Central memory CD8-positive, alpha-beta T cell (primary cell): ENCODE results near the gene SLC39A11.
"Not testable (repeated sequence)": the region's sequence is repeated elsewhere in the genome, so short reads cannot be mapped to it uniquely, and the experiment has no call there.

Source experiments
- ATAC-seq: fragments of 150-1000 bp; cut with Tn5 transposase; replicated peaks from 2 replicates; pipeline ENCODE4 v1.10.0; 2022; ENCODE audit warnings: mild to moderate bottlenecking, moderate FRiP score, moderate number of reproducible peaks; ENCODE audit not compliant: poor library complexity, severe bottlenecking; ENCODE audit errors: extremely low read depth
- DNase-seq, 2 donors: peaks; one replicate each; pipeline ENCODE4 v3.0.0; 2021; ENCODE audit warnings: low spot score in 2 of 2
- H3K27ac Mint-ChIP-seq: one replicate; pipeline ENCODE4 v1.8.0; 2022; ENCODE audit warnings: low read depth, mild to moderate bottlenecking, moderate library complexity, mixed read lengths
- H3K27me3 Mint-ChIP-seq: one replicate; pipeline ENCODE4 v1.8.0; 2022; ENCODE audit warnings: mixed read lengths
- H3K36me3 Mint-ChIP-seq: one replicate; pipeline ENCODE4 v1.8.0; 2022; ENCODE audit warnings: mild to moderate bottlenecking, moderate library complexity, mixed read lengths; ENCODE audit not compliant: insufficient read depth
- H3K4me1 Mint-ChIP-seq: one replicate; pipeline ENCODE4 v1.8.0; 2022; ENCODE audit warnings: mixed read lengths
- H3K4me3 Mint-ChIP-seq: one replicate; pipeline ENCODE4 v1.8.0; 2022; ENCODE audit warnings: mild to moderate bottlenecking, moderate library complexity, mixed read lengths
- H3K9me3 Mint-ChIP-seq: one replicate; pipeline ENCODE4 v1.8.0; 2022; ENCODE audit warnings: mixed read lengths

SLC39A11 gene

GRCh38 chr17:72719578-72720493 lies 372.7 kb downstream of the SLC39A11 start:
- Mint-ChIP-seq H3K27me3 (no peaks in the 10 kb centered on the region), H3K9me3 (no peaks in the 10 kb centered on the region), H3K36me3 (peaks cover 6% of the 10 kb centered on the region), H3K4me3 (peak overlapping the region; percentile 74), H3K27ac (peak overlapping the region; percentile 91), H3K4me1 (peaks cover 17% of the 10 kb centered on the region)
- ATAC-seq (peak; percentile 76), DNase-seq (peak; percentile 17 to 20)

DNA sequence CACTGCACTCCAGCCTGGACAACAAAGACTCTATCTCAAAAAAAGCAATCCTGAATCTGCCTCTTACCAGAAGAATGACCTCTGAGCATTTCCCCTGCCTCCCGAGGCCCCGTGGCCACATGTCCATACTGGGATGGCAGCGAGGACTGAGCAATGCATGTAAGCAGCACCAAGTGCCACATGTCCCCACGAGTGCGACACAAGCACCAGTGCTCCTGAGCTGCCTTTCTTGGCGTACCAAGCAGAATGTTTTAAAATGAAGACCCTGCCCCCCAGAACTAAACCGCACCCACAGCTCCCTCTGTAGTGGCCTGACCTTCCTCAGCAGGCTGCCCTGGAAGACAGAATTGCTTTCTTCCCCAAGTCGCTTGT lies 373.3 kb downstream of the SLC39A11 start:
- ATAC-seq (peak; percentile 12), DNase-seq (no peak)
- H3K27ac Mint-ChIP-seq: peak overlapping the region; percentile 91
- peaks cover 6% of the 10 kb centered on the region for H3K36me3 Mint-ChIP-seq
- H3K27me3 Mint-ChIP-seq: no peaks in the 10 kb centered on the region
- no peaks in the 10 kb centered on the region for H3K9me3 Mint-ChIP-seq
- H3K4me1 Mint-ChIP-seq: peaks cover 17% of the 10 kb centered on the region
- peak overlapping the region; percentile 74 for H3K4me3 Mint-ChIP-seq

DNA sequence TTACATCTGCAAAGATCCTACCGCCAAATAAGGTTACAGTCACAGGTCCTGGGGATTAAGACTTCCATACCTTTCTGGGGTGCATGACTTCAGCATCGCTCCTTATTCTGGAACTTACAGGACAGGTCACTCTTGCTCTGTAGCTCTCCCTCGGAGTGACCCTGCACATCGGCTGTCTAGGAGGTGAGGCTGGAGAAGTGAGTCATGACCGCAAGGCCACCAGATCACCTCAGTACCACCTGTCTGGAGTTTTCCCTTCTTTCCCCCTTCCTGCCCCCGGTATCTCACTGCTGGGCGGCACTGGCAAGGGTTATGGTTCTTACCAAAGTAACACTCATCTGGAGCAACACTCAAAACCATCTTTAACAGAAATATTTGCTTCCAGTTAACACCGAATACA lies 374.8 kb downstream of the SLC39A11 start:
- DNase-seq (no peak), ATAC-seq (no peak)
- H3K36me3 Mint-ChIP-seq: peaks cover 6% of the 10 kb centered on the region
- H3K4me3 Mint-ChIP-seq: no peak overlapping the region
- H3K4me1 Mint-ChIP-seq: peaks cover 17% of the 10 kb centered on the region
- H3K9me3 Mint-ChIP-seq: no peaks in the 10 kb centered on the region
- no peaks in the 10 kb centered on the region for H3K27me3 Mint-ChIP-seq
- peak overlapping the region; percentile 50 for H3K27ac Mint-ChIP-seq

DNA sequence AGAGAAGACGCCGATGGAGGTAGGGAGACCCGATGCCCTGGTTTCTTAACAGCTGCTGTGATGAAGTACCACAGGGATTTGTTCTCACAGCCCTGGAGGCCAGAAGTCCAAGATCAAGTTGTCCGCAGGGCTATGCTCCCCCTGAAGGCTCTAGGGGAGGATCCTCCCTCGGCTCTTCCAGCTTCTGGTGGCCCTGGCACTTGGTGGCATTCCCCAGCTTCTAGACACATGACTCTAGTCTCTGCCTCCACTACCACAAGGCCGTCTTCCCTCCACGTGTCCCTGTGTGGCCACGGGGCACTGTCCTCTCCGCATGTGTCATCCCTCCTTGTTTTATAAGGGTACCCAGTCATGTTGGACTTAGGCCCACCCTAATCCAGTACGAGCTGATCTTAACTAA lies 375.2 kb downstream of the SLC39A11 start:
- ATAC-seq: no peak
- no peak overlapping the region for H3K4me3 Mint-ChIP-seq
- no peaks in the 10 kb centered on the region for H3K27me3 Mint-ChIP-seq
- H3K9me3 Mint-ChIP-seq: no peaks in the 10 kb centered on the region
- H3K4me1 Mint-ChIP-seq: peaks cover 17% of the 10 kb centered on the region
- DNase-seq: no peak
- peaks cover 6% of the 10 kb centered on the region for H3K36me3 Mint-ChIP-seq
- peak overlapping the region; percentile 50 for H3K27ac Mint-ChIP-seq

DNA sequence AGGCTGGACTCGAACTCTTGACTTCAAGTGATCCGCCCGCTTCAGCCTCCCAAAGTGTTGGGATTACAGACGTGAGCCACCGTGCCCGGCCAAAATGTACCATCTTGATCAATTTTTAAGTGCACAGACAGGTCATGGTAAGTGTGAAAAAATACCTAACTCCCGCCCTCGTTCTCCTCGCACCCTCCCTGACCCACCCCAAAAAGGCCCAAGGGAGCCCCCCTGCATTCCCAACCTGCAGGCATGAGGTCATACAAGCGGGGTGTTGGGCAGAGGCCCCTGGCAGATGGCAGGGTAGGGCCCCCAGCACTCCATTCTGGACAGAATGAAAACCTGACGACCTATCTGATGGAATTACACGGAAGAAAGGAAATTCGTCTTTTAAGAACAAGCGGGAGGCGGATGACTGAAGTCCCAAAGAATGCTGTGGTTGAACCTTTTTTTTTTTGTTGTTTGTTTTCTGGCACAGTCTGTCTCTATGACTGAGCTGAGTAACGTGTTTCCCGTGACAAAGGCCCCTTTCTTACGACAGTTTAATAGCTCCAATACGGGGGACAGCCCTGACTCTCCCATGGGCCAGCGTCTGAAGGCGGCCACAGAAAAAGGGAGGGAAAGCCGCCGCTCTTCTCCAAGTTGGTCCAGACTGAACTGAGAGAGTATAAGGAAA lies 376.4 kb downstream of the SLC39A11 start:
- peaks cover 19% of the 10 kb centered on the region for H3K4me1 Mint-ChIP-seq
- H3K9me3 Mint-ChIP-seq: peaks cover 3% of the 10 kb centered on the region
- no peaks in the 10 kb centered on the region for H3K27me3 Mint-ChIP-seq
- H3K4me3 Mint-ChIP-seq: no peak overlapping the region
- peaks cover 6% of the 10 kb centered on the region for H3K36me3 Mint-ChIP-seq
- no peak for DNase-seq
- ATAC-seq: no peak
- no peak overlapping the region for H3K27ac Mint-ChIP-seq

- peaks cover 4% of the 10 kb centered on the region for H3K36me3 Mint-ChIP-seq
- H3K27me3 Mint-ChIP-seq: no peaks in the 10 kb centered on the region
- H3K27ac Mint-ChIP-seq: no peak overlapping the region
- H3K4me1 Mint-ChIP-seq: peaks cover 10% of the 10 kb centered on the region
- peaks cover 11% of the 10 kb centered on the region for H3K9me3 Mint-ChIP-seq
- no peak for ATAC-seq
- H3K4me3 Mint-ChIP-seq: no peak overlapping the region
- no peak for DNase-seq
Measured at GRCh38 chr17:72714357-72714966, 378.0 kb downstream of the SLC39A11 start.

GRCh38 chr17:72713701-72714100 lies 378.8 kb downstream of the SLC39A11 start:
- peaks cover 12% of the 10 kb centered on the region for H3K9me3 Mint-ChIP-seq
- peaks cover 5% of the 10 kb centered on the region for H3K4me1 Mint-ChIP-seq
- H3K4me3 Mint-ChIP-seq: no peak overlapping the region
- no peak for ATAC-seq
- H3K36me3 Mint-ChIP-seq: peaks cover 3% of the 10 kb centered on the region
- H3K27ac Mint-ChIP-seq: no peak overlapping the region
- no peak for DNase-seq
- no peaks in the 10 kb centered on the region for H3K27me3 Mint-ChIP-seq

- no peak for ATAC-seq
- Mint-ChIP-seq H3K27me3 (no peaks in the 10 kb centered on the region), H3K4me1 (peaks cover 5% of the 10 kb centered on the region), H3K9me3 (peaks cover 17% of the 10 kb centered on the region), H3K27ac (no peak overlapping the region), H3K36me3 (peaks cover 3% of the 10 kb centered on the region), H3K4me3 (no peak overlapping the region)
- DNase-seq: no peak
Measured at GRCh38 chr17:72711521-72712310, 380.8 kb downstream of the SLC39A11 start.

- peaks cover 17% of the 10 kb centered on the region for H3K9me3 Mint-ChIP-seq
- H3K4me3 Mint-ChIP-seq: no peak overlapping the region
- peaks cover 5% of the 10 kb centered on the region for H3K4me1 Mint-ChIP-seq
- DNase-seq (no peak), ATAC-seq (no peak)
- H3K27me3 Mint-ChIP-seq: no peaks in the 10 kb centered on the region
- H3K36me3 Mint-ChIP-seq: no peaks in the 10 kb centered on the region
- H3K27ac Mint-ChIP-seq: no peak overlapping the region
Measured at GRCh38 chr17:72710834-72711233, 381.7 kb downstream of the SLC39A11 start.

DNA sequence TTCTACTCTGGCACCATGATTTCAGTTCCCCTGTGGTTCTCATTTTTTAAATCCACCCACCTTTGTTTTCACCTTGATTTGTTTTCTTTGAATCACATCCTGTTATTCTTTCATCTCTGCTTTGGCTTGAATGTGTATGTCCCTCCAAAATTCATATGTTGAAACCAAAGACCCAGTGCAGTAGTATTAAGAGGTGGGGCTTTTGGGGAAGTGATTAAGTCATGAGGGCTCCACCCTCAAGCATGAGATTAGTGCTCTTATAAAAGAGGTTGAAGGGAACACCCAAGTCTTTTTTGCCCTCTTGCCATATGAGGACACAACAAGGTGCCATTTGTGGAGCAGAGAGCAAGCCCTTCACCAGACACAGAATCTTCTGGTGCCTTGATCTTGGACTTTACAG lies 382.3 kb downstream of the SLC39A11 start:
- Mint-ChIP-seq H3K27ac (no peak overlapping the region), H3K36me3 (no peaks in the 10 kb centered on the region), H3K4me3 (no peak overlapping the region), H3K9me3 (peaks cover 17% of the 10 kb centered on the region), H3K27me3 (no peaks in the 10 kb centered on the region), H3K4me1 (peaks cover 5% of the 10 kb centered on the region)
- DNase-seq (no peak), ATAC-seq (no peak)

DNA sequence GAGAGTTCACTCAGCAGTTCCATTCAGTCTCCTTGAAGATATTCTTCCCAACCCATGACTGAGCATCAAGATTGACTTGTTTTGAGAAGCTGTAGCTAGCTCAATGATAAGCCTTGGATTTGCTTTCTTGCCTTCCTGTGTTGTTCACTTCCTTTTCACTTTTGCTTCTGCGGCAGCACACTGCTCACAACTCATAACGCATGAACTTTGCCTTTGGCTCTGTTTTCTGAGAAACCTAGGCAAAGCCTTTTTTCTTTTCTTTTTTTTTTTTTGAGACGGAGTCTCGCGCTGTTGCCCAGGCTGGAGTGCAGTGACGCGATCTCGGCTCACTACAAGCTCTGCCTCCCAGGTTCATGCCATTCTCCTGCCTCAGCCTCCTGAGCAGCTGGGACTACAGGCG lies 383.8 kb downstream of the SLC39A11 start:
- DNase-seq, ATAC-seq, H3K4me3 Mint-ChIP-seq, H3K4me1 Mint-ChIP-seq, H3K36me3 Mint-ChIP-seq, H3K27me3 Mint-ChIP-seq: not testable (repeated sequence)
- H3K9me3 Mint-ChIP-seq: peaks cover 17% of the 10 kb centered on the region
- peak overlapping the region; percentile 17 for H3K27ac Mint-ChIP-seq

GRCh38 chr17:72707881-72708280 lies 384.6 kb downstream of the SLC39A11 start:
- Mint-ChIP-seq H3K27ac (no peak overlapping the region), H3K4me1 (peaks cover 5% of the 10 kb centered on the region), H3K36me3 (no peaks in the 10 kb centered on the region), H3K4me3 (no peak overlapping the region), H3K27me3 (no peaks in the 10 kb centered on the region), H3K9me3 (peaks cover 17% of the 10 kb centered on the region)
- no peak for ATAC-seq
- no peak for DNase-seq
